RWPE1 (cell line): Measurements from ENCODE around the gene ORAI1.
"Not testable (repeated sequence)": the region's sequence is repeated elsewhere in the genome, so short reads cannot be mapped to it uniquely, and the experiment has no call there.

ENCODE experiments used
- CTCF ChIA-PET: fragments of 350-600 bp; sonication (Branson Sonifier 250); formaldehyde crosslinking; extraction: SDS; loops from one replicate; lab custom pipeline; 2021; lab: Yijun Ruan, JAX
- POLR2A ChIA-PET: fragments of 400-600 bp; formaldehyde crosslinking; extraction: SDS; loops from one replicate; lab custom pipeline; 2020; ENCODE audit warnings: antibody characterized with exemption; ENCODE audit not compliant: low non-redundant PET; lab: Yijun Ruan, JAX
- DNase-seq: peaks from one replicate; pipeline ENCODE4 v3.0.0; 2012; ENCODE audit warnings: low spot score
- H3K27ac ChIP-seq: fragments of 450-650 bp; 2 replicates; pipeline ENCODE4 v1.5.1; 2017
- CTCF ChIP-seq: fragments of 450-650 bp; conservative IDR thresholded peaks from 2 replicates; pipeline ENCODE4 v1.5.1; 2017; ENCODE audit warnings: low read depth, mild to moderate bottlenecking

Gene ORAI1

GRCh38 chr12:121628536-121628935 is 2.2 kb downstream of the ORAI1 start:
- no peak for TF ChIP-seq CTCF
- no peak for DNase-seq
- ChIA-PET CTCF (interaction anchor here (0.8 to 1.0 kb wide), 3 partner anchors 17 to 40 kb away, joined by 3 to 5 read pairs (median 3); no protein-coding TSS in a partner anchor), POLR2A (no interaction called here)
- H3K27ac ChIP-seq = peak overlapping the region; percentile 89

- ChIA-PET CTCF (interaction anchor here (0.6 kb wide), 2 partner anchors 113 to 400 kb away, joined by 3 read pairs; no protein-coding TSS in a partner anchor), POLR2A (no interaction called here)
- H3K27ac ChIP-seq = no peak overlapping the region; the same call in 1 of the 2 replicates
- DNase-seq = no peak
- no peak for TF ChIP-seq CTCF
Observed at GRCh38 chr12:121630791-121631355, 4.5 kb downstream of the ORAI1 start.

- DNase-seq = no peak
- POLR2A ChIA-PET = no interaction called here
- CTCF ChIA-PET = no interaction called here
- TF ChIP-seq CTCF = no peak
- H3K27ac ChIP-seq = peak overlapping the region; percentile 11; the same call in 1 of the 2 replicates
Observed at GRCh38 chr12:121632069-121632970, 6.0 kb downstream of the ORAI1 start.

- H3K27ac ChIP-seq, DNase-seq, POLR2A ChIA-PET: not testable (repeated sequence)
- CTCF ChIA-PET = interaction anchor here (0.6 kb wide), 1 partner anchor 81 kb away, joined by 4 read pairs; no protein-coding TSS in a partner anchor
Observed at GRCh38 chr12:121633833-121634196, 7.5 kb downstream of the ORAI1 start.

GRCh38 chr12:121634836-121635235 is 8.5 kb downstream of the ORAI1 start:
- TF ChIP-seq CTCF = no peak
- POLR2A ChIA-PET = no interaction called here
- CTCF ChIA-PET = interaction anchor here (0.7 to 1.6 kb wide), 3 partner anchors 34 to 159 kb away, joined by 3 to 6 read pairs (median 5); partner anchors contain the start of gene RHOF
- no peak for DNase-seq
- no peak overlapping the region for H3K27ac ChIP-seq

GRCh38 chr12:121637231-121637914 is 11.0 kb downstream of the ORAI1 start:
- peak overlapping the region; percentile 43 for H3K27ac ChIP-seq
- TF ChIP-seq CTCF = no peak
- DNase-seq = no peak
- POLR2A ChIA-PET = interaction anchor here (0.6 kb wide), 1 partner anchor 22 kb away, joined by 4 read pairs; no protein-coding TSS in a partner anchor
- CTCF ChIA-PET = interaction anchor here (0.7 to 2.2 kb wide), 3 partner anchors 11 to 31 kb away, joined by 7 to 11 read pairs (median 7); partner anchors contain the start of gene ORAI1
